Measurements from ENCODE around the gene KLHL22.

The KLHL22 gene

GRCh38 chr22:20536590-20537324 is 41.2 kb upstream of the KLHL22 start:
- peak in 1 of 2 donors; percentile 18 for DNase-seq (ENCODE audit: low read depth in 2 of 2)
- no peak for TF ChIP-seq CTCF (IDR thresholded peaks at IDR 0.05; ENCODE audit: low read depth, low read length)
- no peak overlapping the region for H3K4me3 ChIP-seq (replicated peaks in 1 of 2; ENCODE audit: low read depth in 2 of 2, low read length in 2 of 2)

DNA sequence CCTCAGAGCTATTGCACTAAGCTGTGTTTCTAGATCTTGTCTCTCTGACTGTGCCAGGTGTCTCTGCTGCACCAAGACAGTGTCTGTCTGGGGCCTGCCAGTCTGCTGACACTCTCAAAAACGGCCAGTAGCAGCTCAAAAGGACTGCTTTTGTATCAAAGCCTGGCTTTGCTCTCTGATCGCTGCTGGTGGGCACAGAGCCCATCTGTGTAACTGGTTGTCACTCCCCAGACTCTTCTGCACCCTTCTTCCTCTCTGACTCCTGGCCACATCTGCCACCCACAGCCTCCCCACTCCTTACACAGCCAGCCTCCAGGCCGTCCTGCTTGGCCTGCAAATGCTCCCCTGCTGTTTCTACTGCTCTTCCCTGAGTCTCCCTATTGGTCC is 38.3 kb upstream of the KLHL22 start:
- no peak for DNase-seq (ENCODE audit: low read depth in 2 of 2)
- H3K4me3 ChIP-seq (replicated peaks in 1 of 2; ENCODE audit: low read depth in 2 of 2, low read length in 2 of 2), result no peak overlapping the region
- no peak for TF ChIP-seq CTCF (IDR thresholded peaks at IDR 0.05; ENCODE audit: low read depth, low read length)

DNA sequence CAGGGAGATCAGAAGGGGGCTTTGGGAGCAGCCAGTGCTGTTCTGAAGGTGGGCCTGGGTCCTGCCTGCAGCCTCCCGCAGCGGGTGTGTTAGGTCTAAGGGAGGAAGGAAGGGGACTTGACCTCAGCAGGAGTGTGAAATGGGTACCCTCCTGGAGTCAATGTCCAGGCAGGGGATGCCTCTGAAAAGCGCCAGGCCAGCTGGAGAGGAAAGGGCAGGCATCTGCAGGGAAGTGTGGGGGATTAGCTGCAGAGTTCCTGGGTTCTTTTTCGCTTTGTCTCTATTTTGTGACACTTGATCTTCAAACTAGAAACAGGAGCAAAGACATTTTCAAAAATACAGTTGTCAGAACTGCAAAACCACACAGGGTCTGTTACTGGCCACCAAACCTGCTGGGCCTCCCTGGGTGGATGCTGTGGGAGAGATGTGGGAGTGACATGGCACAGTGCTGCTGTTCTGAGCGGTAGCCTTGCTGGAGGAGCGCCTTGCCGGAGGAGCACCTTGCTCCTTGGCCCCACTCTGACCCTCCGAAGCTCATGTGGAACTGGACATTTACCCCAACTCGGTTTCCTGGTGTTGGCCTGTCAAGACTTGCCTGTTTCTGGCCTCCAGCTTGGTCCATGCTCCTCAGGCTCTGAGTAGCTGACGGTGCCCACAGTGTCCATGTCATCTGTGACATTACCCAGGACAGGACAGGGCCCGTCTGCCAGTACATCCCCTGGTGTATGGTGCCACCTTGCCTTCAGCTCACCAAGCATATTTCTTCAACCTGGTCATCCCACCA is 37.7 kb upstream of the KLHL22 start:
- no peak for DNase-seq (ENCODE audit: low read depth in 2 of 2)
- TF ChIP-seq CTCF (IDR thresholded peaks at IDR 0.05; ENCODE audit: low read depth, low read length), result no peak

GRCh38 chr22:20532256-20532993 is 36.8 kb upstream of the KLHL22 start:
- no peak overlapping the region for H3K4me3 ChIP-seq (replicated peaks in 1 of 2; ENCODE audit: low read depth in 2 of 2, low read length in 2 of 2)
- peak in 1 of 2 donors; percentile 62 for DNase-seq (ENCODE audit: low read depth in 2 of 2)
- no peak for TF ChIP-seq CTCF (IDR thresholded peaks at IDR 0.05; ENCODE audit: low read depth, low read length)

More for the DNA sequence above, 37.7 kb upstream of the KLHL22 start:
- no peak overlapping the region for H3K4me3 ChIP-seq (replicated peaks in 1 of 2; ENCODE audit: low read depth in 2 of 2, low read length in 2 of 2)

DNA sequence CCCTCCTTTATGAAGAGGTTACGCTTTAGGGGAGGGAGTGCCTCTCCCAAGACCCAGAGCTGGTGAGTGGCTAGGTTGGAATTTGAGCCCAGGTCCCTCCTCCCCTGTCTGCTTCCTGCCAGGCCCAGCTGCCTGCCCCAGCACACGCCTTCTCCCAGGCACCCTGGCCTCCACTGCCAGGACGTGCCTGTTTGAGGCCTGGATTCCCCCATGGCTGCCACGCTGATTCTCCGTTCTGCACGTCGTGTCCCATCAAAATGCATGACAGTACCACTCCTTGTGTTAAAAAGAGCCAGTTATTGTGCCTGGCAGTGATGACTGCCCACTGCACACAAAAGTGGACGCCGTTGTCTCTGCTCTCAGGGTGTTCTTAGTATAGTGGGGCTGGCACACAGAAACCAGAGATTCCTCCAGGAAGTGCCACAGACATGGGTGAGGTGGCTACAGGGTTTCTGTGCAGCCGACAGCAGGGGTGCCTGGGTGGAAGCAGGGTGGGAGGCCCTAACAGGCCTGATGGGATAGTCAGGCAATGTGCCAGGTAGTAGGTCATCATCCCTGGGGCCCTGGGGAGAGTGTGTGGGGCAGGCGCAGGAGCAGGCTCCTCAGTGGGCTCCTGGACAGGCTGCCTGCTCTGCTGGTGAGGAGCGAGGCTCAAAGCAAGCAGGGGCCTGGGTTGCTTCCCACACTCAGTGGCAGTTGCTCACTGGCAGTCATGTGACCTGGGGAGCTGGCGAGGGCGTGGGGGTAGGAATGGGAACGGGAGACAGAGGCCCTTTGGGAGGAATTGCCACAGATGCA is 36.0 kb upstream of the KLHL22 start:
- peak; percentile 88 to 95 for DNase-seq (ENCODE audit: low read depth in 2 of 2)
- H3K4me3 ChIP-seq (replicated peaks in 1 of 2; ENCODE audit: low read depth in 2 of 2, low read length in 2 of 2), result no peak overlapping the region
- no peak for TF ChIP-seq CTCF (IDR thresholded peaks at IDR 0.05; ENCODE audit: low read depth, low read length)

DNA sequence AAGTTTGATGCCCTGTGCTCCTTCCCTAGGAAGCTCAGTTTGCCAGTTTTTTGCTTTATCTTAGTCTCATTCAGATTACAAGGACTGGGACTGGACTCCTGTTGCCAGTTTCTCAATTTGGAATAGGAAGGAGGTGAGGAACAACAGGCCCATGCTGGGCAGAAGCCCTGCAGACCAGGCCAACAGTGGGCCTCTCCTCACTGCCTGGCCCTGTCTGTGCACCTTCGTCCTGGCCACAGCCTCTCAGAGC is 35.5 kb upstream of the KLHL22 start:
- TF ChIP-seq CTCF (IDR thresholded peaks at IDR 0.05; ENCODE audit: low read depth, low read length), result no peak
- H3K4me3 ChIP-seq (replicated peaks in 1 of 2; ENCODE audit: low read depth in 2 of 2, low read length in 2 of 2), result no peak overlapping the region
- no peak for DNase-seq (ENCODE audit: low read depth in 2 of 2)
